Smooth muscle cell (in vitro differentiated cells): Measurements from ENCODE around the gene FOXA1. TPM values are rescaled to one million over a fixed set of nuclear protein-coding genes. Genes with fewer than 3 reads are reported as not detected.

Experiments used
- DNase-seq: peaks from one replicate; lab custom pipeline; 2025; ENCODE audit not compliant: unreplicated experiment; lab: John Stamatoyannopoulos, UW
- H2AFZ ChIP-seq: fragments of 200-600 bp; sonication (generic); 2 replicates; pipeline ENCODE4 v1.6.0; 2016; ENCODE audit warnings: antibody characterized with exemption, low read depth, mild to moderate bottlenecking
- H3F3A ChIP-seq: fragments of 200-600 bp; sonication (generic); 2 replicates; pipeline ENCODE4 v1.6.0; 2017; ENCODE audit warnings: antibody characterized with exemption, low read depth
- H3K27ac ChIP-seq: fragments of 200-600 bp; sonication (generic); 2 replicates; pipeline ENCODE4 v1.5.1; 2016; ENCODE audit warnings: low read depth, mild to moderate bottlenecking
- H3K27me3 ChIP-seq: fragments of 200-600 bp; sonication (generic); 2 replicates; pipeline ENCODE4 v1.6.1; 2016; ENCODE audit warnings: low read depth, mild to moderate bottlenecking
- H3K36me3 ChIP-seq: fragments of 200-600 bp; sonication (generic); 2 replicates; pipeline ENCODE4 v1.5.1; 2016; ENCODE audit warnings: low read depth
- H3K4me1 ChIP-seq: fragments of 200-600 bp; sonication (generic); 2 replicates; pipeline ENCODE4 v1.5.1; 2016; ENCODE audit warnings: low read depth
- H3K4me2 ChIP-seq: fragments of 200-600 bp; sonication (generic); 2 replicates; pipeline ENCODE4 v1.6.0; 2016; ENCODE audit warnings: mild to moderate bottlenecking
- H3K4me3 ChIP-seq: fragments of 200-600 bp; sonication (generic); 2 replicates; pipeline ENCODE4 v1.5.1; 2016; ENCODE audit warnings: mild to moderate bottlenecking
- H3K79me2 ChIP-seq: fragments of 200-600 bp; sonication (generic); 2 replicates; pipeline ENCODE4 v1.6.0; 2016; ENCODE audit warnings: low read depth, mild to moderate bottlenecking
- H3K9ac ChIP-seq: fragments of 200-600 bp; sonication (generic); 2 replicates; pipeline ENCODE4 v1.6.0; 2016; ENCODE audit warnings: low read depth
- H3K9me3 ChIP-seq: fragments of 200-600 bp; sonication (generic); replicated peaks from 2 replicates; pipeline ENCODE4 v1.5.1; 2016; ENCODE audit warnings: low read depth
- H4K20me1 ChIP-seq: fragments of 200-600 bp; sonication (generic); 2 replicates; pipeline ENCODE4 v1.6.0; 2016; ENCODE audit warnings: low read depth
- WGBS: methylation state at CpG from one replicate; pipeline ENCODE4 v1.1.7; 2016; ENCODE audit warnings: low lambda C conversion rate; 5-methylcytosine and 5-hydroxymethylcytosine counted together
- polyA plus RNA-seq: library from polyadenylated mRNA; unstranded; fragments of >200 nt; fragmentation: Nextera tagmentation; extraction: Ambion mirVana; gene quantifications from 2 replicates; pipeline ENCODE4 v1.2.1, GENCODE V29; 2016
- total RNA-seq: library from RNA; depleted of rRNA; stranded (reverse); fragments of >200 nt; gene quantifications from 2 replicates; pipeline ENCODE4 v1.2.3, GENCODE V29; 2014
- TF ChIP-seq, protein P1 (sequence below): fragments of 200-600 bp; sonication (generic); IDR thresholded peaks from 2 replicates; pipeline ENCODE4 v1.5.1; 2017; ENCODE audit warnings: borderline replicate concordance, mild to moderate bottlenecking, antibody characterized with exemption; ENCODE audit not compliant: insufficient read depth, poor library complexity, severe bottlenecking

FOXA1 gene
- total and polyA plus RNA-seq, 2 experiments from 2014 or later: 0.18 TPM; not detected in 1

- no peak overlapping the region for H3K4me2 ChIP-seq
- H3K27ac ChIP-seq: no peak overlapping the region
- no peaks in the 10 kb centered on the region for H3K79me2 ChIP-seq
- no peak for DNase-seq
- no peak overlapping the region for H3K4me3 ChIP-seq
- no peak overlapping the region for H3K9ac ChIP-seq
- peaks cover 3% of the 10 kb centered on the region for H3K27me3 ChIP-seq
- no peaks in the 10 kb centered on the region for H3K4me1 ChIP-seq
- H2AFZ ChIP-seq: no peak overlapping the region
- H4K20me1 ChIP-seq: no peaks in the 10 kb centered on the region
- H3K9me3 ChIP-seq: no peaks in the 10 kb centered on the region
- TF ChIP-seq, protein P1, sequence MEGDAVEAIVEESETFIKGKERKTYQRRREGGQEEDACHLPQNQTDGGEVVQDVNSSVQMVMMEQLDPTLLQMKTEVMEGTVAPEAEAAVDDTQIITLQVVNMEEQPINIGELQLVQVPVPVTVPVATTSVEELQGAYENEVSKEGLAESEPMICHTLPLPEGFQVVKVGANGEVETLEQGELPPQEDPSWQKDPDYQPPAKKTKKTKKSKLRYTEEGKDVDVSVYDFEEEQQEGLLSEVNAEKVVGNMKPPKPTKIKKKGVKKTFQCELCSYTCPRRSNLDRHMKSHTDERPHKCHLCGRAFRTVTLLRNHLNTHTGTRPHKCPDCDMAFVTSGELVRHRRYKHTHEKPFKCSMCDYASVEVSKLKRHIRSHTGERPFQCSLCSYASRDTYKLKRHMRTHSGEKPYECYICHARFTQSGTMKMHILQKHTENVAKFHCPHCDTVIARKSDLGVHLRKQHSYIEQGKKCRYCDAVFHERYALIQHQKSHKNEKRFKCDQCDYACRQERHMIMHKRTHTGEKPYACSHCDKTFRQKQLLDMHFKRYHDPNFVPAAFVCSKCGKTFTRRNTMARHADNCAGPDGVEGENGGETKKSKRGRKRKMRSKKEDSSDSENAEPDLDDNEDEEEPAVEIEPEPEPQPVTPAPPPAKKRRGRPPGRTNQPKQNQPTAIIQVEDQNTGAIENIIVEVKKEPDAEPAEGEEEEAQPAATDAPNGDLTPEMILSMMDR: no peak
- H3K36me3 ChIP-seq: no peaks in the 10 kb centered on the region
- H3F3A ChIP-seq: no peaks in the 10 kb centered on the region
- WGBS: 78% methylated on average over 2 of the region's 2 CpGs
Measured at GRCh38 chr14:37638599-37638998, 43.5 kb upstream of the FOXA1 start.

GRCh38 chr14:37637341-37637740 lies 42.3 kb upstream of the FOXA1 start:
- no peaks in the 10 kb centered on the region for H3K9me3 ChIP-seq
- WGBS: 76% methylated on average over 4 of the region's 4 CpGs

GRCh38 chr14:37625597-37626595 lies 30.8 kb upstream of the FOXA1 start:
- WGBS: 80% methylated on average over 9 of the region's 9 CpGs
- Histone ChIP-seq H3K27ac (no peak overlapping the region), H3K9me3 (peaks cover 3% of the 10 kb centered on the region), H3K4me3 (no peak overlapping the region), H3K4me1 (no peaks in the 10 kb centered on the region), H3K9ac (no peak overlapping the region), H3K4me2 (no peak overlapping the region), H3K27me3 (peaks cover 33% of the 10 kb centered on the region), H3F3A (no peaks in the 10 kb centered on the region), H2AFZ (no peak overlapping the region), H4K20me1 (no peaks in the 10 kb centered on the region), H3K36me3 (no peaks in the 10 kb centered on the region), H3K79me2 (no peaks in the 10 kb centered on the region)
- TF ChIP-seq, protein P1: no peak
- no peak for DNase-seq

More at GRCh38 chr14:37637341-37637740, 42.3 kb upstream of the FOXA1 start:
- Histone ChIP-seq H3K79me2 (no peaks in the 10 kb centered on the region), H3K36me3 (no peaks in the 10 kb centered on the region), H4K20me1 (no peaks in the 10 kb centered on the region), H3K4me1 (no peaks in the 10 kb centered on the region), H3F3A (no peaks in the 10 kb centered on the region), H3K27ac (no peak overlapping the region), H3K4me3 (no peak overlapping the region), H3K9ac (no peak overlapping the region), H3K27me3 (no peaks in the 10 kb centered on the region), H3K4me2 (no peak overlapping the region), H2AFZ (no peak overlapping the region)
- no peak for DNase-seq
- TF ChIP-seq, protein P1: no peak
